Activated naive CD8-positive, alpha-beta T cell treated with anti-CD3 and anti-CD28 coated beads, Interleukin-2, amount 50 U/mL, for 24 hours (primary cell): Measurements from ENCODE around the gene SMIM17.
A peak's percentile ranks its signal among the peaks of the same experiment; 100 is the strongest.
"Not testable (repeated sequence)": the region's sequence is repeated elsewhere in the genome, so short reads cannot be mapped to it uniquely, and the experiment has no call there.

Source experiments
- ATAC-seq: fragments of 150-1000 bp; cut with Tn5 transposase; one replicate; pipeline ENCODE4 v1.10.0; 2021
- DNase-seq: peaks from one replicate; pipeline ENCODE4 v3.0.0; 2021
- H3K27ac Mint-ChIP-seq: one replicate; pipeline ENCODE4 v1.8.0; 2021; ENCODE audit warnings: mild to moderate bottlenecking, mixed read lengths
- H3K27me3 Mint-ChIP-seq: one replicate; pipeline ENCODE4 v1.8.0; 2021; ENCODE audit warnings: mixed read lengths
- H3K36me3 Mint-ChIP-seq: one replicate; pipeline ENCODE4 v1.8.0; 2021; ENCODE audit warnings: low read depth, mixed read lengths
- H3K4me1 Mint-ChIP-seq: one replicate; pipeline ENCODE4 v1.8.0; 2021; ENCODE audit warnings: mixed read lengths
- H3K4me3 Mint-ChIP-seq: one replicate; pipeline ENCODE4 v1.8.0; 2021; ENCODE audit warnings: mild to moderate bottlenecking, moderate library complexity, mixed read lengths
- H3K9me3 Mint-ChIP-seq: one replicate; pipeline ENCODE4 v1.8.0; 2021; ENCODE audit warnings: mixed read lengths

SMIM17 gene

GRCh38 chr19:56670961-56671612 is 28.1 kb downstream of the SMIM17 start:
- peaks cover 3% of the 10 kb centered on the region for H3K9me3 Mint-ChIP-seq
- peaks cover 12% of the 10 kb centered on the region for H3K4me1 Mint-ChIP-seq
- peak overlapping the region; percentile 81 for H3K4me3 Mint-ChIP-seq
- DNase-seq (no peak), ATAC-seq (no peak)
- peak overlapping the region; percentile 59 for H3K27ac Mint-ChIP-seq
- no peaks in the 10 kb centered on the region for H3K27me3 Mint-ChIP-seq
- peaks cover 18% of the 10 kb centered on the region for H3K36me3 Mint-ChIP-seq

GRCh38 chr19:56671613-56671994 is 28.6 kb downstream of the SMIM17 start, which contains the start of gene ZNF835:
Gene ZNF835, minus strand, starts transcription at chr19:56671757. Its CDS starts 6,559 bp downstream, at chr19:56665198.
- peak within 1 kb of the TSS; percentile 81 for H3K4me3 Mint-ChIP-seq
- H3K9me3 Mint-ChIP-seq: peaks cover 3% of the 10 kb centered on the region
- peaks cover 12% of the 10 kb centered on the region for H3K4me1 Mint-ChIP-seq
- ATAC-seq (peak; percentile 85), DNase-seq (peak; percentile 82)
- H3K27me3 Mint-ChIP-seq: no peaks in the 10 kb centered on the region
- H3K27ac Mint-ChIP-seq: peak within 1 kb of the TSS; percentile 59
- H3K36me3 Mint-ChIP-seq: peaks cover 18% of the 10 kb centered on the region

GRCh38 chr19:56672610-56673009 is 29.7 kb downstream of the SMIM17 start:
- peaks cover 12% of the 10 kb centered on the region for H3K4me1 Mint-ChIP-seq
- H3K27me3 Mint-ChIP-seq, DNase-seq, H3K9me3 Mint-ChIP-seq, H3K27ac Mint-ChIP-seq, H3K4me3 Mint-ChIP-seq, ATAC-seq: not testable (repeated sequence)
- H3K36me3 Mint-ChIP-seq: peaks cover 18% of the 10 kb centered on the region

GRCh38 chr19:56678205-56678604 is 35.2 kb downstream of the SMIM17 start:
- Mint-ChIP-seq H3K9me3 (peaks cover 7% of the 10 kb centered on the region), H3K27me3 (no peaks in the 10 kb centered on the region)

GRCh38 chr19:56681702-56682101 is 38.7 kb downstream of the SMIM17 start:
- Mint-ChIP-seq H3K9me3 (peaks cover 20% of the 10 kb centered on the region), H3K27me3 (no peaks in the 10 kb centered on the region), H3K27ac (no peak overlapping the region), H3K4me1 (no peaks in the 10 kb centered on the region), H3K4me3 (no peak overlapping the region), H3K36me3 (peaks cover 10% of the 10 kb centered on the region)
- DNase-seq (no peak), ATAC-seq (no peak)

More at GRCh38 chr19:56678205-56678604, 35.2 kb downstream of the SMIM17 start:
- Mint-ChIP-seq H3K4me3 (no peak overlapping the region), H3K4me1 (no peaks in the 10 kb centered on the region), H3K36me3 (peaks cover 2% of the 10 kb centered on the region), H3K27ac (no peak overlapping the region)
- ATAC-seq (no peak), DNase-seq (no peak)

- peaks cover 13% of the 10 kb centered on the region for H3K36me3 Mint-ChIP-seq
- H3K27me3 Mint-ChIP-seq: no peaks in the 10 kb centered on the region
- H3K9me3 Mint-ChIP-seq: peaks cover 26% of the 10 kb centered on the region
- no peak overlapping the region for H3K27ac Mint-ChIP-seq
- H3K4me3 Mint-ChIP-seq: no peak overlapping the region
- ATAC-seq (no peak), DNase-seq (no peak)
- H3K4me1 Mint-ChIP-seq: no peaks in the 10 kb centered on the region
Observed at GRCh38 chr19:56683116-56683515, 40.2 kb downstream of the SMIM17 start.

GRCh38 chr19:56687031-56687430 is 44.1 kb downstream of the SMIM17 start:
- Mint-ChIP-seq H3K4me3 (no peak overlapping the region), H3K27me3 (no peaks in the 10 kb centered on the region)

GRCh38 chr19:56689198-56689597 is 46.2 kb downstream of the SMIM17 start:
- no peak for ATAC-seq
- Mint-ChIP-seq H3K27ac (no peak overlapping the region), H3K36me3 (peaks cover 20% of the 10 kb centered on the region), H3K4me3 (no peak overlapping the region), H3K9me3 (peaks cover 45% of the 10 kb centered on the region), H3K27me3 (no peaks in the 10 kb centered on the region), H3K4me1 (no peaks in the 10 kb centered on the region)
- no peak for DNase-seq

More at GRCh38 chr19:56687031-56687430, 44.1 kb downstream of the SMIM17 start:
- Mint-ChIP-seq H3K36me3 (peaks cover 16% of the 10 kb centered on the region), H3K9me3 (peaks cover 30% of the 10 kb centered on the region), H3K27ac (no peak overlapping the region), H3K4me1 (no peaks in the 10 kb centered on the region)
- ATAC-seq (no peak), DNase-seq (no peak)

- DNase-seq (no peak), ATAC-seq (no peak)
- H3K4me3 Mint-ChIP-seq: no peak overlapping the region
- H3K27ac Mint-ChIP-seq: no peak overlapping the region
- H3K27me3 Mint-ChIP-seq: no peaks in the 10 kb centered on the region
- no peaks in the 10 kb centered on the region for H3K4me1 Mint-ChIP-seq
- H3K36me3 Mint-ChIP-seq: peaks cover 17% of the 10 kb centered on the region
- H3K9me3 Mint-ChIP-seq: peaks cover 43% of the 10 kb centered on the region
Observed at GRCh38 chr19:56690670-56691069, 47.7 kb downstream of the SMIM17 start.

- peaks cover 11% of the 10 kb centered on the region for H3K36me3 Mint-ChIP-seq
- DNase-seq: no peak
- H3K27ac Mint-ChIP-seq: no peak overlapping the region
- H3K4me3 Mint-ChIP-seq: no peak overlapping the region
- no peaks in the 10 kb centered on the region for H3K27me3 Mint-ChIP-seq
- H3K4me1 Mint-ChIP-seq: no peaks in the 10 kb centered on the region
- ATAC-seq: no peak
- H3K9me3 Mint-ChIP-seq: peaks cover 35% of the 10 kb centered on the region
Observed at GRCh38 chr19:56692206-56692895, 49.4 kb downstream of the SMIM17 start.

GRCh38 chr19:56699552-56699951 is 56.6 kb downstream of the SMIM17 start:
- Mint-ChIP-seq H3K36me3 (no peaks in the 10 kb centered on the region), H3K9me3 (peaks cover 52% of the 10 kb centered on the region), H3K27me3 (no peaks in the 10 kb centered on the region), H3K4me3 (no peak overlapping the region), H3K27ac (no peak overlapping the region), H3K4me1 (no peaks in the 10 kb centered on the region)
- DNase-seq: no peak
- no peak for ATAC-seq

GRCh38 chr19:56701895-56702294 is 58.9 kb downstream of the SMIM17 start:
- Mint-ChIP-seq H3K9me3 (peaks cover 65% of the 10 kb centered on the region), H3K27me3 (no peaks in the 10 kb centered on the region), H3K4me3 (no peak overlapping the region), H3K27ac (no peak overlapping the region), H3K4me1 (no peaks in the 10 kb centered on the region), H3K36me3 (no peaks in the 10 kb centered on the region)
- DNase-seq (no peak), ATAC-seq (no peak)

GRCh38 chr19:56705939-56706338 is 63.0 kb downstream of the SMIM17 start:
- ATAC-seq (no peak), DNase-seq (no peak)
- Mint-ChIP-seq H3K4me3 (no peak overlapping the region), H3K9me3 (peaks cover 57% of the 10 kb centered on the region), H3K4me1 (no peaks in the 10 kb centered on the region), H3K36me3 (no peaks in the 10 kb centered on the region), H3K27ac (no peak overlapping the region), H3K27me3 (no peaks in the 10 kb centered on the region)
